A673 (cell line): ENCODE results near the gene NDST3.

Experiments
- CTCF ChIP-seq: fragments of 300-800, 200-600 bp; sonication (generic); conservative IDR thresholded peaks from 2 replicates; pipeline ENCODE4 v1.5.1; 2017; ENCODE audit warnings: low read depth, mild to moderate bottlenecking, antibody characterized with exemption, low read length, moderate library complexity, mixed read lengths
- EZH2 ChIP-seq: fragments of 200-600 bp; sonication (generic); IDR thresholded peaks from 2 replicates; pipeline ENCODE4 v1.6.1; 2017; ENCODE audit warnings: borderline replicate concordance, low read depth, mild to moderate bottlenecking, mixed read lengths, antibody characterized with exemption, low read length; ENCODE audit not compliant: poor library complexity, severe bottlenecking

- no peak for TF ChIP-seq CTCF
- TF ChIP-seq EZH2, result no peak
Measured at GRCh38 chr4:118225511-118225910, 191.2 kb downstream of the NDST3 start.
